Measurements from ENCODE around the gene TCEAL1. TPM values are rescaled to one million over a fixed set of nuclear protein-coding genes. Genes with fewer than 3 reads are reported as not detected.
A peak's percentile ranks its signal among the peaks of the same experiment; 100 is the strongest.
"Not testable (repeated sequence)": the region's sequence is repeated elsewhere in the genome, so short reads cannot be mapped to it uniquely, and the experiment has no call there.

The TCEAL1 gene
- total RNA-seq, 3 donors from 2014 or later (not counting 1 experiment from before 2014, with no cell fraction given) = 6.4 to 7.1 (median 6.7) TPM

GRCh38 chrX:103630171-103630511, 1.4 kb downstream of the TCEAL1 start:
- WGBS (ENCODE audit: insufficient coverage) = 59% methylated on average over 5 of the region's 6 CpGs
- no peaks in the 10 kb centered on the region for H3K36me3 ChIP-seq (ENCODE audit: control insufficient read depth, insufficient read depth, low read length)
- Mint-ChIP-seq H3K27me3 (ENCODE audit: low read depth in 2 of 2) (peaks cover 0 to 5% of the 10 kb centered on the region in 2 donors), H3K4me3 (peak overlapping the region; percentile 92), H3K36me3 (no peaks in the 10 kb centered on the region), H3K4me1 (peaks cover 11 to 20% of the 10 kb centered on the region in 2 donors), H3K27ac (peak overlapping the region; percentile 3 to 91), H3K9me3 (no peaks in the 10 kb centered on the region)
- intact Hi-C loops (cut with micrococcal nuclease) = no loop called here
- DNase-seq (no peak), ATAC-seq (no peak)
- no peak for TF ChIP-seq CTCF (IDR thresholded peaks at IDR 0.05)
- no peaks in the 10 kb centered on the region for H3K27me3 ChIP-seq (ENCODE audit: control insufficient read depth, insufficient read depth, low read length)
- peak overlapping the region; percentile 93 for H3K4me3 ChIP-seq (ENCODE audit: low read length)
- H3K27ac ChIP-seq (ENCODE audit: low read length) = no peak overlapping the region
- peaks cover 10% of the 10 kb centered on the region for H3K4me1 ChIP-seq (ENCODE audit: control insufficient read depth, insufficient read depth, low read length)
- H3K9me3 ChIP-seq (ENCODE audit: control insufficient read depth, insufficient read depth, low read length) = no peaks in the 10 kb centered on the region

- Mint-ChIP-seq H3K36me3 (no peaks in the 10 kb centered on the region), H3K27ac (no peak overlapping the region), H3K4me3 (no peak overlapping the region), H3K4me1 (peaks cover 11 to 20% of the 10 kb centered on the region in 2 donors), H3K27me3 (ENCODE audit: low read depth in 2 of 2) (peaks cover 0 to 5% of the 10 kb centered on the region in 2 donors), H3K9me3 (no peaks in the 10 kb centered on the region)
- ATAC-seq = no peak
- intact Hi-C loops (cut with micrococcal nuclease) = no loop called here
- WGBS (ENCODE audit: insufficient coverage) = 94% methylated on average over 5 of the region's 5 CpGs
- Histone ChIP-seq H3K27me3 (ENCODE audit: control insufficient read depth, insufficient read depth, low read length) (no peaks in the 10 kb centered on the region), H3K36me3 (ENCODE audit: control insufficient read depth, insufficient read depth, low read length) (no peaks in the 10 kb centered on the region), H3K27ac (ENCODE audit: low read length) (no peak overlapping the region), H3K4me3 (ENCODE audit: low read length) (no peak overlapping the region), H3K4me1 (ENCODE audit: control insufficient read depth, insufficient read depth, low read length) (peaks cover 10% of the 10 kb centered on the region), H3K9me3 (ENCODE audit: control insufficient read depth, insufficient read depth, low read length) (no peaks in the 10 kb centered on the region)
- no peak for TF ChIP-seq CTCF (IDR thresholded peaks at IDR 0.05)
- DNase-seq = no peak
These were observed 2.4 kb downstream of the TCEAL1 start for GRCh38 chrX:103631145-103631544.

GRCh38 chrX:103635436-103635835, 6.7 kb downstream of the TCEAL1 start:
- no peak overlapping the region for H3K4me3 ChIP-seq (ENCODE audit: low read length)
- no peaks in the 10 kb centered on the region for H3K9me3 ChIP-seq (ENCODE audit: control insufficient read depth, insufficient read depth, low read length)
- DNase-seq (no peak), ATAC-seq (no peak)
- H3K27me3 ChIP-seq (ENCODE audit: control insufficient read depth, insufficient read depth, low read length) = no peaks in the 10 kb centered on the region
- Mint-ChIP-seq H3K4me3 (no peak overlapping the region), H3K27ac (no peak overlapping the region), H3K4me1 (no peaks in the 10 kb centered on the region), H3K27me3 (ENCODE audit: low read depth in 2 of 2) (no peaks in the 10 kb centered on the region), H3K36me3 (no peaks in the 10 kb centered on the region), H3K9me3 (no peaks in the 10 kb centered on the region)
- H3K4me1 ChIP-seq (ENCODE audit: control insufficient read depth, insufficient read depth, low read length) = no peaks in the 10 kb centered on the region
- TF ChIP-seq CTCF (IDR thresholded peaks at IDR 0.05) = no peak
- H3K27ac ChIP-seq (ENCODE audit: low read length) = no peak overlapping the region
- WGBS (ENCODE audit: insufficient coverage) = 80% methylated on average over 1 of the region's 2 CpGs
- intact Hi-C loops (cut with micrococcal nuclease) = no loop called here
- no peaks in the 10 kb centered on the region for H3K36me3 ChIP-seq (ENCODE audit: control insufficient read depth, insufficient read depth, low read length)

- ATAC-seq (no peak), DNase-seq (no peak)
- Mint-ChIP-seq H3K4me1 (no peaks in the 10 kb centered on the region), H3K27ac (no peak overlapping the region), H3K36me3 (no peaks in the 10 kb centered on the region), H3K4me3 (no peak overlapping the region), H3K27me3 (ENCODE audit: low read depth in 2 of 2) (peaks cover 0 to 10% of the 10 kb centered on the region in 2 donors), H3K9me3 (no peaks in the 10 kb centered on the region)
- Histone ChIP-seq H3K27me3 (ENCODE audit: control insufficient read depth, insufficient read depth, low read length) (no peaks in the 10 kb centered on the region), H3K4me1 (ENCODE audit: control insufficient read depth, insufficient read depth, low read length) (no peaks in the 10 kb centered on the region), H3K36me3 (ENCODE audit: control insufficient read depth, insufficient read depth, low read length) (no peaks in the 10 kb centered on the region), H3K9me3 (ENCODE audit: control insufficient read depth, insufficient read depth, low read length) (no peaks in the 10 kb centered on the region), H3K27ac (ENCODE audit: low read length) (no peak overlapping the region), H3K4me3 (ENCODE audit: low read length) (no peak overlapping the region)
- WGBS (ENCODE audit: insufficient coverage) = 82% methylated on average over 1 of the region's 2 CpGs
- intact Hi-C loops (cut with micrococcal nuclease) = no loop called here
- no peak for TF ChIP-seq CTCF (IDR thresholded peaks at IDR 0.05)
These were observed 9.0 kb downstream of the TCEAL1 start for GRCh38 chrX:103637604-103638338.

- DNase-seq; H3K4me1 ChIP-seq (ENCODE audit: control insufficient read depth, insufficient read depth, low read length); H3K4me1 Mint-ChIP-seq; H3K27me3 ChIP-seq (ENCODE audit: control insufficient read depth, insufficient read depth, low read length); H3K4me3 Mint-ChIP-seq; H3K27ac Mint-ChIP-seq; H3K36me3 Mint-ChIP-seq; ATAC-seq; intact Hi-C loops (cut with micrococcal nuclease); H3K4me3 ChIP-seq (ENCODE audit: low read length); H3K36me3 ChIP-seq (ENCODE audit: control insufficient read depth, insufficient read depth, low read length); H3K9me3 ChIP-seq (ENCODE audit: control insufficient read depth, insufficient read depth, low read length); H3K27ac ChIP-seq (ENCODE audit: low read length); H3K9me3 Mint-ChIP-seq: not testable (repeated sequence)
- 52% methylated on average over 4 of the region's 6 CpGs for WGBS (ENCODE audit: insufficient coverage)
- peaks cover 0 to 10% of the 10 kb centered on the region in 2 donors for H3K27me3 Mint-ChIP-seq (ENCODE audit: low read depth in 2 of 2)
These were observed 9.9 kb downstream of the TCEAL1 start for GRCh38 chrX:103638479-103639346.

All from natural killer cell (primary cell).